H9 (cell line): ENCODE data around the gene ABHD17C. TPM values are rescaled to one million over a fixed set of nuclear protein-coding genes. Genes with fewer than 3 reads are reported as not detected.

Experiments
- DNase-seq: peaks from one replicate; pipeline ENCODE4 v3.0.0-alpha.2; 2017
- H2AFZ ChIP-seq: one replicate; pipeline ENCODE4 v1.6.1; 2013; ENCODE audit warnings: mild to moderate bottlenecking, low read length, control low read depth, moderate library complexity
- H2AK5ac ChIP-seq: 2 replicates; pipeline ENCODE4 v1.6.1; 2013; ENCODE audit warnings: low read length, control low read depth, mixed read lengths; ENCODE audit not compliant: insufficient read length
- H2BK120ac ChIP-seq: one replicate; pipeline ENCODE4 v1.6.1; 2013; ENCODE audit warnings: low read depth, mild to moderate bottlenecking, low read length, control low read depth, inconsistent platforms; ENCODE audit not compliant: poor library complexity, severe bottlenecking
- H2BK12ac ChIP-seq: 2 replicates; pipeline ENCODE4 v1.6.1; 2013; ENCODE audit warnings: low read length, control low read depth, mixed read lengths, low read depth; ENCODE audit not compliant: insufficient read length
- H2BK15ac ChIP-seq: 2 replicates; pipeline ENCODE4 v1.6.1; 2013; ENCODE audit warnings: low read depth, low read length, control low read depth
- H2BK20ac ChIP-seq: one replicate; pipeline ENCODE4 v1.6.1; 2013; ENCODE audit warnings: low read depth, mild to moderate bottlenecking, low read length, control low read depth, inconsistent platforms; ENCODE audit not compliant: poor library complexity, severe bottlenecking
- H2BK5ac ChIP-seq: 2 replicates; pipeline ENCODE4 v1.6.1; 2013; ENCODE audit warnings: low read length, control low read depth, mixed read lengths; ENCODE audit not compliant: insufficient read length
- H3K14ac ChIP-seq: 2 replicates; pipeline ENCODE4 v1.6.1; 2013; ENCODE audit warnings: low read length, control low read depth; ENCODE audit not compliant: insufficient read depth
- H3K18ac ChIP-seq: 2 replicates; pipeline ENCODE4 v1.6.1; 2013; ENCODE audit warnings: low read depth, mild to moderate bottlenecking, mixed read lengths, low read length, control low read depth; ENCODE audit not compliant: insufficient read length
- H3K23ac ChIP-seq: 2 replicates; pipeline ENCODE4 v1.6.1; 2013; ENCODE audit warnings: low read length, control low read depth, mixed read lengths, low read depth; ENCODE audit not compliant: insufficient read length
- H3K23me2 ChIP-seq: 2 replicates; pipeline ENCODE4 v1.6.1; 2013; ENCODE audit warnings: low read depth, mild to moderate bottlenecking, mixed read lengths, low read length, control low read depth; ENCODE audit not compliant: insufficient read length, poor library complexity, severe bottlenecking
- H3K27ac ChIP-seq: 2 replicates; pipeline ENCODE4 v1.5.1; 2013; ENCODE audit warnings: low read length, control low read depth, mixed read lengths, low read depth; ENCODE audit not compliant: insufficient read length
- H3K27me3 ChIP-seq: 2 replicates; pipeline ENCODE4 v1.6.1; 2013; ENCODE audit warnings: low read length, control low read depth, inconsistent platforms; ENCODE audit not compliant: insufficient read depth
- H3K4ac ChIP-seq: 2 replicates; pipeline ENCODE4 v1.6.1; 2013; ENCODE audit warnings: low read depth, mild to moderate bottlenecking, control low read depth, inconsistent platforms, low read length, moderate library complexity
- H3K4me1 ChIP-seq: 2 replicates; pipeline ENCODE4 v1.6.1; 2013; ENCODE audit warnings: low read length, control low read depth, inconsistent platforms; ENCODE audit not compliant: insufficient read depth
- H3K4me2 ChIP-seq: 2 replicates; pipeline ENCODE4 v1.6.1; 2013; ENCODE audit warnings: low read length, control low read depth, mixed read lengths; ENCODE audit not compliant: insufficient read length, insufficient read depth
- H3K56ac ChIP-seq: 2 replicates; pipeline ENCODE4 v1.6.1; 2013; ENCODE audit warnings: low read depth, mild to moderate bottlenecking, mixed read lengths, low read length, control low read depth; ENCODE audit not compliant: insufficient read length
- H3K79me1 ChIP-seq: 2 replicates; pipeline ENCODE4 v1.6.1; 2013; ENCODE audit warnings: low read depth, mild to moderate bottlenecking, moderate library complexity, low read length, control low read depth, inconsistent platforms; ENCODE audit not compliant: insufficient read depth, poor library complexity, severe bottlenecking
- H3K79me2 ChIP-seq: 2 replicates; pipeline ENCODE4 v1.6.1; 2013; ENCODE audit warnings: low read length, control low read depth, inconsistent platforms; ENCODE audit not compliant: insufficient read depth
- H3K9ac ChIP-seq: 2 replicates; pipeline ENCODE4 v1.6.1; 2013; ENCODE audit warnings: low read length, control low read depth, mixed read lengths; ENCODE audit not compliant: insufficient read length; ENCODE audit errors: extremely low read depth
- H3K9me3 ChIP-seq: one replicate; pipeline ENCODE4 v1.6.1; 2013; ENCODE audit warnings: low read depth, low read length, inconsistent platforms; ENCODE audit not compliant: control insufficient read depth
- H3T11ph ChIP-seq: one replicate; pipeline ENCODE4 v1.6.1; 2013; ENCODE audit warnings: mild to moderate bottlenecking, low read length, control low read depth, inconsistent platforms
- H4K20me1 ChIP-seq: one replicate; pipeline ENCODE4 v1.6.1; 2013; ENCODE audit not compliant: control insufficient read depth, insufficient read length, insufficient read depth
- H4K5ac ChIP-seq: 2 replicates; pipeline ENCODE4 v1.6.1; 2013; ENCODE audit warnings: low read depth, mild to moderate bottlenecking, mixed read lengths, low read length, control low read depth; ENCODE audit not compliant: insufficient read length
- H4K8ac ChIP-seq: replicated peaks from 2 replicates; pipeline ENCODE4 v1.6.1; 2013; ENCODE audit warnings: low read length, control low read depth, mixed read lengths, low read depth; ENCODE audit not compliant: insufficient read length
- H4K91ac ChIP-seq: 2 replicates; pipeline ENCODE4 v1.6.1; 2013; ENCODE audit warnings: low read depth, mild to moderate bottlenecking, moderate library complexity, mixed read lengths, low read length, control low read depth; ENCODE audit not compliant: insufficient read length
- H3K27ac Mint-ChIP-seq, 3 experiments: 2 replicates in 2 of 3; 3 replicates in 1 of 3; pipeline ENCODE4 v1.8.0; 2020 to 2021; ENCODE audit warnings: mixed read lengths in 3 of 3, mild to moderate bottlenecking in 1 of 3, moderate library complexity in 1 of 3
- H3K27me3 Mint-ChIP-seq: 2 replicates; pipeline ENCODE4 v1.8.0; 2021; ENCODE audit warnings: low read depth, mild to moderate bottlenecking, moderate library complexity, mixed read lengths
- H3K36me3 Mint-ChIP-seq, 3 experiments: 2 replicates in 2 of 3; 3 replicates in 1 of 3; pipeline ENCODE4 v1.8.0; 2020 to 2021; ENCODE audit warnings: low read depth in 3 of 3, mixed read lengths in 3 of 3; ENCODE audit not compliant: insufficient read depth in 1 of 3
- H3K4me1 Mint-ChIP-seq, 2 experiments: 2 replicates each; pipeline ENCODE4 v1.8.0; 2020; ENCODE audit warnings: mixed read lengths in 2 of 2
- H3K4me3 Mint-ChIP-seq, 2 experiments: 2 replicates in 1 of 2; 3 replicates in 1 of 2; pipeline ENCODE4 v1.8.0; 2020 to 2021; ENCODE audit warnings: mild to moderate bottlenecking in 2 of 2, mixed read lengths in 2 of 2, moderate library complexity in 1 of 2
- H3K9me3 Mint-ChIP-seq, 2 experiments: 2 replicates in 1 of 2; 3 replicates in 1 of 2; pipeline ENCODE4 v1.8.0; 2020; ENCODE audit warnings: mild to moderate bottlenecking in 2 of 2, mixed read lengths in 2 of 2, moderate library complexity in 1 of 2
- WGBS: extraction: QIAGEN DNeasy Blood & Tissue Kit; methylation state at CpG from one replicate; pipeline ENCODE4 v1.1.7; 2013; ENCODE audit warnings: missing lambda C conversion rate, low lambda C conversion rate, mixed read lengths; ENCODE audit not compliant: insufficient read length; ENCODE audit errors: extremely low coverage; 5-methylcytosine and 5-hydroxymethylcytosine counted together
- total RNA-seq: library from RNA; stranded (reverse); gene quantifications from 2 replicates; pipeline ENCODE4 v1.2.1, GENCODE V29; 2021
- TF ChIP-seq, protein P1 (sequence below): fragments of 200-600 bp; sonication (generic); conservative IDR thresholded peaks from 3 replicates; pipeline ENCODE4 v1.8.0; 2021; ENCODE audit warnings: antibody characterized with exemption, mild to moderate bottlenecking

The ABHD17C gene
- total RNA-seq, 1 experiment from 2014 or later = 21.5 TPM

DNA sequence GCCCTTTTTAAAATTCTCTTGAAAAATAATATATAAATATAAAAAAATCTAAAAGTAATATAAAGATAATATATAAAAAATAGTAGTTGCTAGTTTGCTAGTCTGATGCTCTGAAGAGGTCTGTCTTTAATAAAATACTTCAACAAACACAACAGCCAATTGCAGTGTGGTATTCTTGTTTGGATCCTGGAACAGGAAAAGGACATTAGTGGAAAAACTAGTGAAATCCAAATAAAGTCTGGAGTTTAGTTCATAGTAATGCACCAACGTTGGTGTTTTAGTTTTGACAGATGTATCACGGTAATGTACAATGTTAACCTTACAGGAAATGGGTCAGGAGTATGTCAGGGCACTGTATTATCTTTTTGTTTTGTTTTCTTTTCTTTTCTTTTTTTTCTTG, 58.1 kb downstream of the ABHD17C start:
- Histone ChIP-seq H3K23me2 (no peaks in the 10 kb centered on the region), H3K9me3 (no peaks in the 10 kb centered on the region), H2AK5ac (no peak overlapping the region), H3K23ac (no peak overlapping the region), H3K79me2 (no peaks in the 10 kb centered on the region), H3K4me1 (peaks cover 6% of the 10 kb centered on the region; the same call in 1 of the 2 replicates), H2AFZ (no peak overlapping the region), H4K5ac (no peak overlapping the region), H3K9ac (no peak overlapping the region), H2BK120ac (no peak overlapping the region), H4K20me1 (no peaks in the 10 kb centered on the region), H3T11ph (no peak overlapping the region), H2BK20ac (no peak overlapping the region), H3K14ac (no peak overlapping the region), H3K4ac (no peak overlapping the region), H3K27me3 (no peaks in the 10 kb centered on the region), H3K79me1 (no peaks in the 10 kb centered on the region), H2BK15ac (no peak overlapping the region), H3K56ac (no peak overlapping the region), H3K4me2 (no peak overlapping the region), H2BK5ac (no peak overlapping the region), H4K8ac (no peak overlapping the region), H2BK12ac (no peak overlapping the region), H4K91ac (no peak overlapping the region), H3K18ac (no peak overlapping the region), H3K27ac (no peak overlapping the region)
- H3K27ac Mint-ChIP-seq = no peak overlapping the region
- no peak for DNase-seq
- H3K4me1 Mint-ChIP-seq = peaks cover 10 to 19% of the 10 kb centered on the region in 2 experiments
- H3K27me3 Mint-ChIP-seq = no peaks in the 10 kb centered on the region
- H3K9me3 Mint-ChIP-seq = no peaks in the 10 kb centered on the region
- no peak overlapping the region for H3K4me3 Mint-ChIP-seq
- no CpG with 5 or more reads among the region's 2 CpGs for WGBS
- TF ChIP-seq, protein P1, sequence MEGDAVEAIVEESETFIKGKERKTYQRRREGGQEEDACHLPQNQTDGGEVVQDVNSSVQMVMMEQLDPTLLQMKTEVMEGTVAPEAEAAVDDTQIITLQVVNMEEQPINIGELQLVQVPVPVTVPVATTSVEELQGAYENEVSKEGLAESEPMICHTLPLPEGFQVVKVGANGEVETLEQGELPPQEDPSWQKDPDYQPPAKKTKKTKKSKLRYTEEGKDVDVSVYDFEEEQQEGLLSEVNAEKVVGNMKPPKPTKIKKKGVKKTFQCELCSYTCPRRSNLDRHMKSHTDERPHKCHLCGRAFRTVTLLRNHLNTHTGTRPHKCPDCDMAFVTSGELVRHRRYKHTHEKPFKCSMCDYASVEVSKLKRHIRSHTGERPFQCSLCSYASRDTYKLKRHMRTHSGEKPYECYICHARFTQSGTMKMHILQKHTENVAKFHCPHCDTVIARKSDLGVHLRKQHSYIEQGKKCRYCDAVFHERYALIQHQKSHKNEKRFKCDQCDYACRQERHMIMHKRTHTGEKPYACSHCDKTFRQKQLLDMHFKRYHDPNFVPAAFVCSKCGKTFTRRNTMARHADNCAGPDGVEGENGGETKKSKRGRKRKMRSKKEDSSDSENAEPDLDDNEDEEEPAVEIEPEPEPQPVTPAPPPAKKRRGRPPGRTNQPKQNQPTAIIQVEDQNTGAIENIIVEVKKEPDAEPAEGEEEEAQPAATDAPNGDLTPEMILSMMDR = no peak
- peaks cover 3 to 12% (median 6%) of the 10 kb centered on the region in 3 experiments; a peak in 4 of 7 replicates for H3K36me3 Mint-ChIP-seq
